CD8-positive, alpha-beta memory T cell (primary cell): ENCODE measurements around the gene DISC1. TPM values are rescaled to one million over a fixed set of nuclear protein-coding genes. Genes with fewer than 3 reads are reported as not detected.

Experiments
- CTCF ChIA-PET: fragments of 350-600 bp; sonication (Branson Sonifier 250); formaldehyde crosslinking; loops from one replicate; lab custom pipeline; 2021; ENCODE audit warnings: antibody characterized with exemption; lab: Charles Lee
- POLR2A ChIA-PET: fragments of 350-600 bp; sonication (Branson Sonifier 250); formaldehyde crosslinking; loops from one replicate; lab custom pipeline; 2021; ENCODE audit warnings: antibody characterized with exemption; lab: Charles Lee
- DNase-seq, 5 donors: peaks; one replicate each; pipeline versions ENCODE4 v3.0.0 to v3.0.0-alpha.2; 2020 to 2022; ENCODE audit warnings: mixed read lengths in 1 of 5
- H3K27ac ChIP-seq: one replicate; pipeline ENCODE4 v1.7.0; 2013; ENCODE audit warnings: low read depth, mild to moderate bottlenecking, low read length, moderate library complexity
- H3K27me3 ChIP-seq: 2 replicates; pipeline ENCODE4 v1.7.0; 2013; ENCODE audit warnings: low read length, mild to moderate bottlenecking; ENCODE audit not compliant: insufficient read depth, poor library complexity, severe bottlenecking
- H3K36me3 ChIP-seq: 2 replicates; pipeline ENCODE4 v1.7.0; 2013; ENCODE audit warnings: mild to moderate bottlenecking, low read length, moderate library complexity; ENCODE audit not compliant: insufficient read depth
- H3K4me1 ChIP-seq: 2 replicates; pipeline ENCODE4 v1.7.0; 2013; ENCODE audit warnings: mild to moderate bottlenecking, low read length, moderate library complexity; ENCODE audit not compliant: insufficient read depth
- H3K4me3 ChIP-seq: 2 replicates; pipeline ENCODE4 v1.7.0; 2013; ENCODE audit warnings: mild to moderate bottlenecking, low read length
- H3K9me3 ChIP-seq: 2 replicates; pipeline ENCODE4 v1.7.0; 2013; ENCODE audit warnings: mild to moderate bottlenecking, low read length
- H3K27ac Mint-ChIP-seq, 8 donors: one replicate each; pipeline ENCODE4 v1.8.0; 2020 to 2021; ENCODE audit warnings: mixed read lengths in 8 of 8, mild to moderate bottlenecking in 6 of 8, inconsistent platforms in 3 of 8, moderate library complexity in 3 of 8
- H3K27me3 Mint-ChIP-seq, 2 donors: one replicate each; pipeline ENCODE4 v1.8.0; 2020 to 2021; ENCODE audit warnings: mixed read lengths in 2 of 2, mild to moderate bottlenecking in 1 of 2, moderate library complexity in 1 of 2
- H3K36me3 Mint-ChIP-seq, 3 donors: one replicate each; pipeline ENCODE4 v1.8.0; 2020 to 2021; ENCODE audit warnings: mixed read lengths in 3 of 3, inconsistent platforms in 1 of 3, mild to moderate bottlenecking in 1 of 3
- H3K4me1 Mint-ChIP-seq, 3 donors: one replicate each; pipeline ENCODE4 v1.8.0; 2020 to 2021; ENCODE audit warnings: mixed read lengths in 3 of 3, inconsistent platforms in 1 of 3, mild to moderate bottlenecking in 1 of 3
- H3K4me3 Mint-ChIP-seq, 7 donors: one replicate each; pipeline ENCODE4 v1.8.0; 2020 to 2021; ENCODE audit warnings: mixed read lengths in 7 of 7, mild to moderate bottlenecking in 6 of 7, moderate library complexity in 4 of 7, inconsistent platforms in 2 of 7
- H3K9me3 Mint-ChIP-seq, 5 donors: one replicate each; pipeline ENCODE4 v1.8.0; 2020 to 2022; ENCODE audit warnings: mixed read lengths in 5 of 5, mild to moderate bottlenecking in 3 of 5, moderate library complexity in 2 of 5, inconsistent platforms in 1 of 5
- polyA plus RNA-seq: library from polyadenylated mRNA; unstranded; fragments of 300-500 nt; fragmentation: Illumina TruSeq; gene quantifications from one replicate; pipeline ENCODE4 v1.2.3, GENCODE V29; 2021
- total RNA-seq, 2 experiments: library from RNA; stranded (reverse); gene quantifications; one replicate each; pipeline ENCODE4 v1.2.3, GENCODE V29; 2021

Gene DISC1
- total and polyA plus RNA-seq, 3 experiments from 2014 or later = 0.60 to 2.4 (median 1.0) TPM

DNA sequence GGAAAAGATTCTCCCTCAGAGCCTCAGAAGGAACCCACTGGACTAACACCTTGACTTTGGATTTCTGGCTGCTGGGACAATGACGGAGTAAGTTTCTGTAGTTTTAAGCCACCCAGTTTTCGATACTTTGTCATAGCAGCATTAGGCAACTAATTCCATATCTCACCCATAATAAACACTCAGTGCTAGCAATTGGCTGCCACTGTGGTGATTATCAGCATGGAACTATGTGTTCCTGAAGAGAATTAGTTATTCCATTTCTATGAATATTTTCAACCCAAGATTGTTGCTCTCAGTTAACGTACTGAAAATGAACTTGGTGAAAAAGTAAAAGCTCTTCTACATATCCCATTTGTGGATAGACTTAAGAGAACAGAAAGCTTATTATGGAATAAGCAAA is 299.3 kb downstream of the DISC1 start:
- no peak for DNase-seq
- POLR2A ChIA-PET = no interaction called here
- CTCF ChIA-PET = no interaction called here
- peak overlapping the region in 1 of 8 donors; percentile 84 for H3K27ac Mint-ChIP-seq
- Histone ChIP-seq H3K4me1 (peaks cover 15% of the 10 kb centered on the region), H3K27ac (no peak overlapping the region), H3K27me3 (no peaks in the 10 kb centered on the region), H3K9me3 (no peaks in the 10 kb centered on the region), H3K4me3 (no peak overlapping the region), H3K36me3 (no peaks in the 10 kb centered on the region)
- no peak overlapping the region for H3K4me3 Mint-ChIP-seq
- peaks cover 0 to 2% of the 10 kb centered on the region in 2 donors for H3K27me3 Mint-ChIP-seq
- H3K9me3 Mint-ChIP-seq = no peaks in the 10 kb centered on the region
- H3K36me3 Mint-ChIP-seq = peaks cover 0 to 15% (median 9%) of the 10 kb centered on the region in 3 donors
- H3K4me1 Mint-ChIP-seq = peaks cover 27 to 52% (median 45%) of the 10 kb centered on the region in 3 donors

GRCh38 chr1:231926340-231926739 is 299.8 kb downstream of the DISC1 start:
- H3K36me3 Mint-ChIP-seq = peaks cover 0 to 15% (median 9%) of the 10 kb centered on the region in 3 donors
- ChIA-PET POLR2A (no interaction called here), CTCF (no interaction called here)
- H3K27ac Mint-ChIP-seq = no peak overlapping the region
- H3K4me3 Mint-ChIP-seq = no peak overlapping the region
- H3K27me3 ChIP-seq = no peaks in the 10 kb centered on the region
- H3K4me1 Mint-ChIP-seq = peaks cover 24 to 53% (median 41%) of the 10 kb centered on the region in 3 donors
- H3K4me3 ChIP-seq = no peak overlapping the region
- DNase-seq = no peak
- no peaks in the 10 kb centered on the region for H3K9me3 ChIP-seq
- H3K9me3 Mint-ChIP-seq = peaks cover 0 to 2% (median 0%) of the 10 kb centered on the region in 5 donors
- no peak overlapping the region for H3K27ac ChIP-seq
- H3K27me3 Mint-ChIP-seq = peaks cover 0 to 2% of the 10 kb centered on the region in 2 donors
- no peaks in the 10 kb centered on the region for H3K36me3 ChIP-seq
- H3K4me1 ChIP-seq = peaks cover 18% of the 10 kb centered on the region

GRCh38 chr1:231926933-231927332 is 300.3 kb downstream of the DISC1 start:
- ChIA-PET CTCF (no interaction called here), POLR2A (no interaction called here)
- no peaks in the 10 kb centered on the region for H3K9me3 ChIP-seq
- Mint-ChIP-seq H3K27me3 (peaks cover 0 to 2% of the 10 kb centered on the region in 2 donors), H3K9me3 (peaks cover 0 to 2% (median 0%) of the 10 kb centered on the region in 5 donors), H3K27ac (no peak overlapping the region), H3K4me3 (no peak overlapping the region), H3K4me1 (peaks cover 20 to 49% (median 35%) of the 10 kb centered on the region in 3 donors), H3K36me3 (peaks cover 0 to 12% (median 9%) of the 10 kb centered on the region in 3 donors)
- no peaks in the 10 kb centered on the region for H3K36me3 ChIP-seq
- no peaks in the 10 kb centered on the region for H3K27me3 ChIP-seq
- no peak overlapping the region for H3K27ac ChIP-seq
- no peak for DNase-seq
- peaks cover 22% of the 10 kb centered on the region for H3K4me1 ChIP-seq
- no peak overlapping the region for H3K4me3 ChIP-seq

GRCh38 chr1:231927431-231927830 is 300.8 kb downstream of the DISC1 start:
- H3K9me3 Mint-ChIP-seq = peaks cover 0 to 5% (median 2%) of the 10 kb centered on the region in 5 donors
- no peak for DNase-seq
- peaks cover 0 to 2% of the 10 kb centered on the region in 2 donors for H3K27me3 Mint-ChIP-seq
- ChIA-PET CTCF (no interaction called here), POLR2A (no interaction called here)
- no peak overlapping the region for H3K4me3 ChIP-seq
- H3K27me3 ChIP-seq = no peaks in the 10 kb centered on the region
- peaks cover 0 to 12% (median 7%) of the 10 kb centered on the region in 3 donors for H3K36me3 Mint-ChIP-seq
- no peaks in the 10 kb centered on the region for H3K36me3 ChIP-seq
- H3K4me1 Mint-ChIP-seq = peaks cover 19 to 45% (median 32%) of the 10 kb centered on the region in 3 donors
- H3K27ac ChIP-seq = no peak overlapping the region
- H3K4me1 ChIP-seq = peaks cover 22% of the 10 kb centered on the region
- peak overlapping the region in 1 of 8 donors; percentile 87 for H3K27ac Mint-ChIP-seq
- H3K9me3 ChIP-seq = no peaks in the 10 kb centered on the region
- H3K4me3 Mint-ChIP-seq = no peak overlapping the region

DNA sequence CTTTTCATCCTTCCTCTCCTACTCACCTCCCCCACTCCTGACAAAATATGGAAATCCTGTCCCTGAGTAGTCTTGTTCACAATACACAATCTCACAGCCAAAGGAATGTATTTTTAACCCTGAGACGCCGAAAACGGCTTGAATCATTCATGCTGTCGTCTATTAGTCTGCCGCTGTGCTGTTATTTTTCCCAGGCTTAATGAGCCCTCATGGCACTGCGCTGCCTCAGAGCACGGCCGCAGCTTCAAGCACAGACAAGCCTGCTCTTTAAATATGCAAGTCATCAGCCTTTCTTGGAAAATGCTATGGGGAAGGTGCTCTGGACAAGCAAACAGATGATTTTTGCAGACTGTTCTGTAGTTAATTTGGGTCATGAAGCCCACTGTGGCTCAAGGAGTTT is 302.7 kb downstream of the DISC1 start:
- H3K27me3 Mint-ChIP-seq = peaks cover 0 to 2% of the 10 kb centered on the region in 2 donors
- H3K36me3 ChIP-seq = no peaks in the 10 kb centered on the region
- no peak overlapping the region for H3K27ac ChIP-seq
- no peaks in the 10 kb centered on the region for H3K27me3 ChIP-seq
- peaks cover 16 to 41% (median 27%) of the 10 kb centered on the region in 3 donors for H3K4me1 Mint-ChIP-seq
- H3K9me3 Mint-ChIP-seq = peaks cover 0 to 10% (median 6%) of the 10 kb centered on the region in 5 donors
- H3K4me3 ChIP-seq = no peak overlapping the region
- DNase-seq = no peak
- peak overlapping the region in 2 of 7 donors; percentile 8 to 30 for H3K4me3 Mint-ChIP-seq
- peak overlapping the region in 3 of 8 donors; percentile 32 to 68 (median 52) for H3K27ac Mint-ChIP-seq
- ChIA-PET CTCF (no interaction called here), POLR2A (no interaction called here)
- H3K9me3 ChIP-seq = no peaks in the 10 kb centered on the region
- H3K36me3 Mint-ChIP-seq = peaks cover 0 to 12% (median 3%) of the 10 kb centered on the region in 3 donors
- peaks cover 22% of the 10 kb centered on the region for H3K4me1 ChIP-seq

DNA sequence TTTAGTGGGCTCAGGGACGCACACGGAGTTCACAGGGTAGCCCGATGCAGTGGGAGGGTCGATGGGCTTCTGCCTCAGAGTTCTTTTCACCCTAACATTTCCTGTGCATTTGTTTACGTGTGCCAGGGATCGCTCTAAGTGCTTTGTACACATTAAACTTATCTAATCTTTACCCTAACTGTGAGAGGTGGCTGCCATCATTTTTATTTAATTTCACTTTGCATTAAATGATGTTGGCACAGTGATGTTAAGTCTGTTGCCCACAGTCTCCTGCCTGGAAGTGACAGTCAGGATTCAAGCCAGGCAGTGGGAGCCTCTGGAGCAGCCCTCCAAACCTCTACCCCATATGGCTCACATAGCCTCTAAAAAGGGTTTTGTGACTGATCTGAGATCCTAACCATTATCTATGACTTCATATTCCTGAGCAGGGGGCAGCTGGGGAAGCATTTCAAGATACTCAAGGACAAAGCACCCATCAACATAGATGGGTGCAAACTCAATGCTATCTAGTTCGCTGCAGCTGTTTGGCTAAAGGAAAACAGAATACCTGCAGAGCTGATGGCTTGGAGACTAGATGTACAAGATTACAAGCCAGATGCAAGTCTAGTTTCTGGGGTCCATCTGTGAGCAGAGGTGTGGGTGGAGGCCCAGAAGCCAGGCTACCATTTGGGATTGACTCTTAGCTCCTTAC is 303.8 kb downstream of the DISC1 start:
- Mint-ChIP-seq H3K36me3 (peaks cover 0 to 7% (median 0%) of the 10 kb centered on the region in 3 donors), H3K9me3 (peaks cover 0 to 10% (median 6%) of the 10 kb centered on the region in 5 donors), H3K4me1 (peaks cover 16 to 37% (median 27%) of the 10 kb centered on the region in 3 donors), H3K27me3 (peaks cover 0 to 2% of the 10 kb centered on the region in 2 donors), H3K27ac (peak overlapping the region in 6 of 8 donors; percentile 35 to 84 (median 58)), H3K4me3 (peak overlapping the region in 5 of 7 donors; percentile 30 to 73 (median 61))
- DNase-seq = no peak
- Histone ChIP-seq H3K27ac (no peak overlapping the region), H3K4me1 (peaks cover 22% of the 10 kb centered on the region), H3K9me3 (no peaks in the 10 kb centered on the region), H3K27me3 (no peaks in the 10 kb centered on the region), H3K4me3 (no peak overlapping the region), H3K36me3 (no peaks in the 10 kb centered on the region)
- POLR2A ChIA-PET = interaction anchor here (0.5 kb wide), 1 partner anchor 10 kb away, joined by 3 read pairs; no protein-coding TSS in a partner anchor
- CTCF ChIA-PET = interaction anchor here (0.7 to 2.0 kb wide), 3 partner anchors 9 to 18 kb away, joined by 3 to 6 read pairs (median 3); no protein-coding TSS in a partner anchor

DNA sequence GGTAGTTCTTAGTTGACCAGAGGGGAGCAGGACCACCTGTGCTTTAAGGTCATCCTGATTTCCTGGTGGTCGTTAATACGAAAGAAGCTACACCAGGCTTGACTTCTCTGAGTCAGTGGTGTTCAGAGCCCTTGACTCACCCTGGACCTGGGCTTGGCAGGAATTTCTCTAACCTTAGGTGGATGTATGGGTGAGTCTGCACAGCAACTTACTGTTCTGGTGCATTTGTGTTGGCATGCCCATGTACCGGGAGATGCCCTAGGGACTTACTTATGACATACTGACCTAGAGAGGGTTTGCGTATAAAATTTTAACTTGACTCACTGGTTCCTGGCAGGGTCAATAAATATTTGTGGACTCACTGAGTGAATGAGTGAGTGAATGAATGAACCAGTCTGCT is 304.6 kb downstream of the DISC1 start:
- Histone ChIP-seq H3K4me3 (no peak overlapping the region), H3K27me3 (no peaks in the 10 kb centered on the region), H3K4me1 (peaks cover 22% of the 10 kb centered on the region), H3K36me3 (no peaks in the 10 kb centered on the region), H3K9me3 (no peaks in the 10 kb centered on the region), H3K27ac (no peak overlapping the region)
- Mint-ChIP-seq H3K36me3 (peaks cover 0 to 4% (median 0%) of the 10 kb centered on the region in 3 donors), H3K4me3 (no peak overlapping the region), H3K27ac (peak overlapping the region in 1 of 8 donors; percentile 42), H3K4me1 (peaks cover 16 to 37% (median 27%) of the 10 kb centered on the region in 3 donors), H3K9me3 (peaks cover 0 to 10% (median 6%) of the 10 kb centered on the region in 5 donors), H3K27me3 (peaks cover 0 to 2% of the 10 kb centered on the region in 2 donors)
- CTCF ChIA-PET = interaction anchor here (0.7 to 2.0 kb wide), 6 partner anchors 10 to 64 kb away, joined by 3 to 8 read pairs (median 4); no protein-coding TSS in a partner anchor
- POLR2A ChIA-PET = no interaction called here
- no peak for DNase-seq
